Activated T-helper 2 cell treated with anti-CD3 and anti-CD28 coated beads, Interferon-gamma antibody, Interleukin-2, Interleukin-4, amounts not matched to agents 10 μg/mL and 5 μg/mL and 100 μg/mL, durations not matched to agents 14 hours and 24 hours and 36 hours (primary cell): ENCODE measurements around the gene EDIL3. TPM values are rescaled to one million over a fixed set of nuclear protein-coding genes. Genes with fewer than 3 reads are reported as not detected.

Source experiments
- DNase-seq: peaks from one replicate; pipeline ENCODE4 v3.0.0; 2021; ENCODE audit warnings: low spot score
- H3K27ac Mint-ChIP-seq: one replicate; pipeline ENCODE4 v1.8.0; 2021; ENCODE audit warnings: mixed read lengths
- H3K27me3 Mint-ChIP-seq: one replicate; pipeline ENCODE4 v1.8.0; 2021; ENCODE audit warnings: low read depth, mixed read lengths
- H3K36me3 Mint-ChIP-seq: one replicate; pipeline ENCODE4 v1.8.0; 2021; ENCODE audit warnings: low read depth, mixed read lengths
- H3K4me1 Mint-ChIP-seq: one replicate; pipeline ENCODE4 v1.8.0; 2021; ENCODE audit warnings: low read depth, mixed read lengths
- H3K4me3 Mint-ChIP-seq: one replicate; pipeline ENCODE4 v1.8.0; 2021; ENCODE audit warnings: low read depth, mild to moderate bottlenecking, moderate library complexity, mixed read lengths
- H3K9me3 Mint-ChIP-seq: one replicate; pipeline ENCODE4 v1.8.0; 2021; ENCODE audit warnings: mixed read lengths
- intact Hi-C: fragments of 100-400 bp; cut with micrococcal nuclease; formaldehyde crosslinking; loops from one replicate; pipeline ENCODE4 v1.15.1; 2023
- total RNA-seq: library from RNA; stranded (reverse); gene quantifications from 2 replicates; pipeline ENCODE4 v1.2.3, GENCODE V29; 2022

The EDIL3 gene
- total RNA-seq, 1 donor from 2014 or later = not detected

DNA sequence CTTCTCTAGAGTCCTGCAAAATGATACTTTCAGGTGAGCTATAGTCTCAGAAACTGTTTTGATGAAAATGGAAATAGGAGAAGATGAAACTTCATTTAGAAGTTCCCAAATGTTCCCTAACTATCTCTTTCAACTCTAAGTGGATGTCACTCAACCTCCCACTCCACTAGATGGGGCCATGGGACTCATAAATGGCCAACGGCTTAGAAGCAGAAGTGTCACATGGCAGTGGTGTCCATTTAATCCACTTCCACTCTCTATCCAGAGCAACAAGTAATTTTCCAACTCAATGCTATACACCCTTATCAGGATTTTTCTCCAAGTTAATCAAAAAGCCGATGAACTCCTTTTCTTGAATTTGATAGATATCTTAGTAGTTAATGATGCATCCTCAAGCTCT lies 295.7 kb downstream of the EDIL3 start:
- H3K36me3 Mint-ChIP-seq = no peaks in the 10 kb centered on the region
- H3K27me3 Mint-ChIP-seq = no peaks in the 10 kb centered on the region
- H3K9me3 Mint-ChIP-seq = no peaks in the 10 kb centered on the region
- intact Hi-C loops = no loop called here
- H3K4me3 Mint-ChIP-seq = no peak overlapping the region
- no peak overlapping the region for H3K27ac Mint-ChIP-seq
- DNase-seq = no peak
- no peaks in the 10 kb centered on the region for H3K4me1 Mint-ChIP-seq

DNA sequence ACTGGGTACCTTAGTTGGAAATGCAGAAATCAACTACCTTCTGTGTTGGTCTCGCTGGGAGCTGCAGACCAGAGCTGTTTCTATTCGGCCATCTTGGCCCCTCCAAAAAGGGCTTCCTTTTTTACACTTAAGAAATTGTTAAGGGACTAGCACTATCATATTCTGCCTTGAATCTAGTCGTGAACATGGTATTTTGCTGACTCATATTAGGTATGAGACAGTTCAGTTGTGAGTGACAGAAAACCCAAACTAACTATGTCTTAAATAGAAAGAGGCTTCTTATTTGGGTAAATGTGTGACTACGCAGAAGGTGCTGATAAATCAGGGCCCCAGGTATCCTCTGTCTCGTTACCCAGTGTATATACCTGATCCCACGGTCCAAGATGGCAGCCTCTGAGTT lies 298.2 kb downstream of the EDIL3 start:
- no peaks in the 10 kb centered on the region for H3K27me3 Mint-ChIP-seq
- DNase-seq = no peak
- intact Hi-C loops = no loop called here
- no peak overlapping the region for H3K4me3 Mint-ChIP-seq
- H3K4me1 Mint-ChIP-seq = no peaks in the 10 kb centered on the region
- no peak overlapping the region for H3K27ac Mint-ChIP-seq
- no peaks in the 10 kb centered on the region for H3K9me3 Mint-ChIP-seq
- no peaks in the 10 kb centered on the region for H3K36me3 Mint-ChIP-seq

DNA sequence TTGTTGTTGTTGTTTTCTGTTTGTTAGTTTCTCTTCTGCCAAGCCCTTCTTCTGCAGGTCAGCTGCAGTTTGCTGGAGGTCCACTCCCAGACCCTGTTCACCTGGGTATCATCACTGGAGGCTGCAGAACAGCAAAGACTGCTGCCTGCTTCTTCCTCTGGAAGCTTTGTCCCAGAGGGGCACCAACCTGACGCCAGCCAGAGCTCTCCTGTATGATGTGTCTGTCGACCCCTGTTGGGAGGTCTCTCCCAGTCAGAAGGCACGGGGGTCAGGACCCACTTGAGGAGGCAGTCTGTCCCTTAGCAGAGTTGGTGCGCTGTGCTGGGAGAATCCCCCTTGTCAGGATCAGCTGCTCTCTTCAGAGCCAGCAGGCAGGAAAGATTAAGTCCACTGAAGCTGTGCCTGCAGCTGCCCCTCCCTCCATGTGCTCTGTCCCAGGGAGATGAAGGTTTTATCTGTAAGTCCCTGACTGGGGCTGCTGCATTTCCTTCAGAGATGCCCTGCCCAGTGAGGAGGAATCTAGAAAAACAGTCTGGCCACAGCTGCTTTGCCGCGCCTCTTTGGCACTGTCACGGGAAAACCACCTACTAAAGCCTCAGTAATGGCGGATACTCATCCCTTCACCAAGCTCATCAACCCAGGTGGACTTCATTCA lies 299.2 kb downstream of the EDIL3 start:
- intact Hi-C loops = no loop called here
- no peaks in the 10 kb centered on the region for H3K9me3 Mint-ChIP-seq
- H3K27ac Mint-ChIP-seq = no peak overlapping the region
- no peaks in the 10 kb centered on the region for H3K4me1 Mint-ChIP-seq
- DNase-seq = no peak
- H3K36me3 Mint-ChIP-seq = no peaks in the 10 kb centered on the region
- no peaks in the 10 kb centered on the region for H3K27me3 Mint-ChIP-seq
- H3K4me3 Mint-ChIP-seq = no peak overlapping the region

- peaks cover 3% of the 10 kb centered on the region for H3K9me3 Mint-ChIP-seq
Measured at GRCh38 chr5:84080908-84081307, 303.8 kb downstream of the EDIL3 start.

DNA sequence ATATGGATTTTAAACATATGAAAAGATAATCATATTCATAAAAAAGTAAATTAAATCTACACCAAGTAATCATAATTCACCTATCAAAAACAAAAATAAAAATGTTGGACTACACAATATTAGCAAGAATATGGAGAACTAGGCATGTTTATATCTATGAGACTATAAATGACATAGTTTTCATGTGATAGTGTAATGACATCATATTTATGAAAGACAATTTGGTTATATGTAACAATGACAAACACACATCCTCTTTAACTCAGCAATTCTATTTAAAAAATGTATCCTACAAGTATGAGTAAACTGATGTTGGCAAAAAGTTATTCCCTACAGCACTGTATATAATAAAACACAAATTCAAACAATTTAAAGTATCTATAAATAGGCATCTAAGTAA lies 312.3 kb downstream of the EDIL3 start:
- H3K9me3 Mint-ChIP-seq = peaks cover 8% of the 10 kb centered on the region
- DNase-seq = no peak
- H3K27me3 Mint-ChIP-seq = no peaks in the 10 kb centered on the region
- intact Hi-C loops = no loop called here
- no peaks in the 10 kb centered on the region for H3K4me1 Mint-ChIP-seq
- H3K4me3 Mint-ChIP-seq = no peak overlapping the region
- H3K27ac Mint-ChIP-seq = no peak overlapping the region
- H3K36me3 Mint-ChIP-seq = no peaks in the 10 kb centered on the region

More at GRCh38 chr5:84080908-84081307, 303.8 kb downstream of the EDIL3 start:
- intact Hi-C loops = no loop called here
- Mint-ChIP-seq H3K27ac (no peak overlapping the region), H3K4me1 (no peaks in the 10 kb centered on the region), H3K27me3 (no peaks in the 10 kb centered on the region), H3K36me3 (no peaks in the 10 kb centered on the region), H3K4me3 (no peak overlapping the region)
- DNase-seq = no peak

DNA sequence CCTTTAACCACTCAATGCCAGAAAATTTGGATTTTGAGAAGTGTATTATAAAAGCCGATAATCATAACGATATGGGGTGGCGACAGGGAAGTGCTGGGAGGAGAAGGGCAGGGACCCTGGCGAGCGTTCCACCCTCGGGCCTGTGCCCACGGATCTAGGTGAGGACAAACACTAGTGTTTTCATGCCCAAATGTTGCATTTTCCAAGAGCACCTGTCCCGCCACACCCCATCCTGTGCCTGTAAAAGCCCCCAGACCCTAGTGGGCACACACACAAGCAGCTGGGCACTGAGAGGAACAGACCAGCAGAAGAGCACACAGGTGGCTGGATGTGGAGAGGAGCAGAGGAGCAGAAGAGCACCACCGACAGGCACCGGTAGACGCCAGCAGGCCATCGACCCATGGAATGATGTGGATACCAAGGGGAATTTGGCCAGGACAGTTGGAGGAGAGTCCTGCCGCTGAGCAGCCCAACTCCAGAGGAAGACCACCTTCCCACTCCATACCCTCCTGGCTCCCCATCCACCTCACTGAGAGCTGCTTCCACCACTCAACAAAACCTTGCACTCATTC lies 315.0 kb downstream of the EDIL3 start:
- H3K4me3 Mint-ChIP-seq = no peak overlapping the region
- no peaks in the 10 kb centered on the region for H3K27me3 Mint-ChIP-seq
- H3K9me3 Mint-ChIP-seq = peaks cover 8% of the 10 kb centered on the region
- intact Hi-C loops = no loop called here
- no peaks in the 10 kb centered on the region for H3K36me3 Mint-ChIP-seq
- no peak for DNase-seq
- no peaks in the 10 kb centered on the region for H3K4me1 Mint-ChIP-seq
- H3K27ac Mint-ChIP-seq = no peak overlapping the region

DNA sequence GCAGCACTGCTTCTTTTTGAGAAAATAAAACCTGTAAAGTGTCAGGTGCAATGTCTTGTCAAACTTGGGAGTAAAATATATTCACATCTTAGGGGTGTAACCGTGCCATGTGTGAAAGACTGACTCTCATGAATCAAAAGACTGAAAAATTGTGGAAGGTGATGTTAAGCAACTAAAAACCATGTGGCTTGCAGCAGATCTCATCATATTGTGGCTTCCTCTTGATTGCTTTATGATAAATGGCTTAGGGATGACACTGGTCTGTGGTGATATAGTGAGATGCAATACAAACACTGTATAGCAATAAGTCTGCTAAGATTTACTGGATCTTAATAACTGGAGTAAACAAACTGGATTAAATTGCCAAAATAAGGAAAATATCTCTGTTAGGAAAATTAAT lies 321.6 kb downstream of the EDIL3 start:
- Mint-ChIP-seq H3K27me3 (no peaks in the 10 kb centered on the region), H3K36me3 (no peaks in the 10 kb centered on the region), H3K27ac (no peak overlapping the region), H3K4me1 (no peaks in the 10 kb centered on the region), H3K4me3 (no peak overlapping the region), H3K9me3 (no peaks in the 10 kb centered on the region)
- intact Hi-C loops = no loop called here
- DNase-seq = no peak

DNA sequence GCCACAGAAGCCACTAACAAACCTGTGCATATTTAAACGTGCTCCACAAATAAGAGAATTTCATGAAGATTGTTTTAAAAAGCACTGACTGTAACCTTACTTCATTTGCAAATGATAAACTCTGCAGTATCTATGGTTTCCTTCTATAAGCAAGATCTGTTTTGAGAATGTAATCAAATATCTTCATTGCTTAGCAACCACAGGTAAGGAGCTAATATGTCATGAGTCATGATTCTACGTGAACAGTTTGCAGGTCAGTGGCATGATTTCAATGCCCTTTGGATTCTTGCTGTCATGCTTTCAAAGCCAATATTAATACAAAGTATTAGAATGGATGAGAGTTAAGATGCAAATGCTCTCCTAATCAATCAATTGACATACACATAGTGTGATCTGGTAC lies 325.0 kb downstream of the EDIL3 start:
- intact Hi-C loops = no loop called here
- H3K4me1 Mint-ChIP-seq = no peaks in the 10 kb centered on the region
- H3K9me3 Mint-ChIP-seq = no peaks in the 10 kb centered on the region
- H3K27ac Mint-ChIP-seq = no peak overlapping the region
- DNase-seq = no peak
- H3K36me3 Mint-ChIP-seq = no peaks in the 10 kb centered on the region
- no peaks in the 10 kb centered on the region for H3K27me3 Mint-ChIP-seq
- H3K4me3 Mint-ChIP-seq = no peak overlapping the region

GRCh38 chr5:84058561-84058960 lies 326.1 kb downstream of the EDIL3 start:
- Mint-ChIP-seq H3K4me1 (no peaks in the 10 kb centered on the region), H3K9me3 (no peaks in the 10 kb centered on the region), H3K36me3 (no peaks in the 10 kb centered on the region), H3K27ac (no peak overlapping the region), H3K27me3 (no peaks in the 10 kb centered on the region), H3K4me3 (no peak overlapping the region)
- intact Hi-C loops = no loop called here
- DNase-seq = no peak

- Mint-ChIP-seq H3K36me3 (no peaks in the 10 kb centered on the region), H3K27me3 (no peaks in the 10 kb centered on the region), H3K9me3 (no peaks in the 10 kb centered on the region), H3K4me1 (no peaks in the 10 kb centered on the region), H3K27ac (no peak overlapping the region), H3K4me3 (no peak overlapping the region)
- no peak for DNase-seq
- intact Hi-C loops = no loop called here
Measured at GRCh38 chr5:84057211-84057610, 327.5 kb downstream of the EDIL3 start.

GRCh38 chr5:84045964-84046363 lies 338.7 kb downstream of the EDIL3 start:
- no peak for DNase-seq
- H3K4me3 Mint-ChIP-seq = no peak overlapping the region
- intact Hi-C loops = no loop called here
- no peak overlapping the region for H3K27ac Mint-ChIP-seq
- no peaks in the 10 kb centered on the region for H3K36me3 Mint-ChIP-seq
- H3K4me1 Mint-ChIP-seq = no peaks in the 10 kb centered on the region
- no peaks in the 10 kb centered on the region for H3K9me3 Mint-ChIP-seq
- H3K27me3 Mint-ChIP-seq = no peaks in the 10 kb centered on the region

- no peaks in the 10 kb centered on the region for H3K4me1 Mint-ChIP-seq
- no peaks in the 10 kb centered on the region for H3K36me3 Mint-ChIP-seq
- DNase-seq = no peak
- H3K27ac Mint-ChIP-seq = no peak overlapping the region
- H3K4me3 Mint-ChIP-seq = no peak overlapping the region
- intact Hi-C loops = no loop called here
- no peaks in the 10 kb centered on the region for H3K9me3 Mint-ChIP-seq
- H3K27me3 Mint-ChIP-seq = no peaks in the 10 kb centered on the region
Measured at GRCh38 chr5:84036842-84037241, 347.8 kb downstream of the EDIL3 start.

GRCh38 chr5:84032324-84032723 lies 352.4 kb downstream of the EDIL3 start:
- Mint-ChIP-seq H3K36me3 (no peaks in the 10 kb centered on the region), H3K27ac (no peak overlapping the region), H3K4me1 (no peaks in the 10 kb centered on the region), H3K27me3 (no peaks in the 10 kb centered on the region), H3K4me3 (no peak overlapping the region), H3K9me3 (no peaks in the 10 kb centered on the region)
- no peak for DNase-seq
- intact Hi-C loops = no loop called here

DNA sequence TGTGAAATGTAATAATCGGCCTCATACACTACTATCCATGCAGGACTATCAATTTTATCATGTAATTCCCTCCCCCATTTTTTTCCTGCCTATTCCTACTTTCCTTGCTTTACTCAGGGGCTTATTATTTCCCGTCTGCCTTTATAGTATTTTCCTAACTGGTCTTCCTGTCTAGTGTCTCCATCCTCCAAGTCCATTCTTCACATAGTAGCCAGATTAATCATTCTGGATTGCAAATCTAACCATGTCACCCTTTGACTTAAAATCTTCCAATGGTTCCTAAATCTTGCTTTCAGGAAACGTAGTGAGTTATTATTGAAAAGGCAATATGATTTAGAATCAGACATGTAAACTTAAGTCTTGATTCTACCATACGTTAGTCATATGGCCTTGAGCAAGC lies 356.6 kb downstream of the EDIL3 start:
- no peak overlapping the region for H3K4me3 Mint-ChIP-seq
- intact Hi-C loops = no loop called here
- no peak for DNase-seq
- no peaks in the 10 kb centered on the region for H3K9me3 Mint-ChIP-seq
- H3K36me3 Mint-ChIP-seq = no peaks in the 10 kb centered on the region
- H3K27ac Mint-ChIP-seq = no peak overlapping the region
- H3K4me1 Mint-ChIP-seq = no peaks in the 10 kb centered on the region
- no peaks in the 10 kb centered on the region for H3K27me3 Mint-ChIP-seq
